ENCODE results near the gene CREM. TPM values are rescaled to one million over a fixed set of nuclear protein-coding genes. Genes with fewer than 3 reads are reported as not detected.

Gene CREM
- total and polyA plus RNA-seq, 10 of the 15 experiments (the other 5 are each of a cell fraction or from before 2014, with no cell fraction given): 51.3 to 115 (median 70.6) TPM

- no peaks in the 10 kb centered on the region for H3K79me2 ChIP-seq (ENCODE audit: control insufficient read depth, insufficient read depth, low read length)
- intact Hi-C loops (cut with micrococcal nuclease; ENCODE audit: unreplicated experiment) (no loop called here), in situ Hi-C loops (cut with MboI) (no loop called here)
- H3K9me3 ChIP-seq (replicated peaks; ENCODE audit: control insufficient read depth, insufficient read depth, low read length): no peaks in the 10 kb centered on the region; the same call in 2 of the 3 replicates
- RAD21 ChIA-PET (ENCODE audit: unreplicated experiment): no interaction called here
- no TSS peak for BruUV-seq (replicated peaks)
- no peak overlapping the region for H3K4me3 ChIP-seq
- no peaks in the 10 kb centered on the region for H3K4me1 ChIP-seq (ENCODE audit: control insufficient read depth, insufficient read depth, low read length)
- no peak for FAIRE-seq
- H2AFZ ChIP-seq (ENCODE audit: control insufficient read depth, low read depth, low read length): no peak overlapping the region
- SMC1A ChIA-PET (ENCODE audit: uncharacterized antibody, unreplicated experiment): no interaction called here
- WGBS (ENCODE audit: insufficient coverage, insufficient replicate concordance, low lambda C conversion rate, missing lambda C conversion rate): 77% methylated on average over 5 of the region's 5 CpGs
- H3K27ac ChIP-seq (ENCODE audit: control insufficient read depth, insufficient read depth): no peak overlapping the region
- H4K20me1 ChIP-seq (ENCODE audit: control insufficient read depth, insufficient read depth): no peaks in the 10 kb centered on the region
- H3K9ac ChIP-seq (ENCODE audit: control insufficient read depth, insufficient read depth, low read length): no peak overlapping the region
- H3K36me3 ChIP-seq (ENCODE audit: control insufficient read depth in 2 of 2, insufficient read depth in 2 of 2, low read length in 1 of 2): no peaks in the 10 kb centered on the region
- CTCF ChIA-PET: no interaction called here
- no peaks in the 10 kb centered on the region for H3K27me3 ChIP-seq (replicated peaks in 1 of 2; ENCODE audit: control insufficient read depth in 2 of 2, insufficient read depth in 2 of 2, low read length in 1 of 2)
- TF ChIP-seq ASH2L (IDR thresholded peaks at IDR 0.05; ENCODE audit: borderline replicate concordance, low read depth) (no peak), ZBED1 (IDR thresholded peaks at IDR 0.05; ENCODE audit: borderline replicate concordance) (no peak), HDGF (IDR thresholded peaks at IDR 0.05) (no peak), CEBPB (IDR thresholded peaks at IDR 0.05; ENCODE audit: borderline replicate concordance in 1 of 2, low read depth in 2 of 2, low read length in 2 of 2) (no peak), RAD21 (IDR thresholded peaks at IDR 0.05; ENCODE audit: insufficient read depth, low read depth, low read length) (no peak), NFIC (IDR thresholded peaks at IDR 0.05; ENCODE audit: low read depth, low read length) (no peak), FOXK2 (IDR thresholded peaks at IDR 0.05) (no peak), ATF2 (IDR thresholded peaks at IDR 0.05; ENCODE audit: low read length) (no peak), SMC3 (IDR thresholded peaks at IDR 0.05; ENCODE audit: borderline replicate concordance, low read length) (no peak), RB1 (IDR thresholded peaks at IDR 0.05; ENCODE audit: borderline replicate concordance) (no peak), ZBTB4 (CRISPR knock-in tag; IDR thresholded peaks at IDR 0.05) (no peak), GATAD2B (conservative IDR thresholded peaks at IDR 0.05; ENCODE audit: low read depth) (no peak), E2F4 (IDR thresholded peaks at IDR 0.05; ENCODE audit: low read depth, low read length) (no peak), TCF3 (IDR thresholded peaks at IDR 0.05; ENCODE audit: borderline replicate concordance, insufficient read depth, low read depth, low read length) (no peak)
- POLR2A ChIA-PET: no interaction called here
- no peak overlapping the region for H3K4me2 ChIP-seq (ENCODE audit: control insufficient read depth, insufficient read depth)
- no peak for DNase-seq (ENCODE audit: low read depth, low spot score)
- no peak for ATAC-seq
Observed at GRCh38 chr10:35262436-35262835, 135.8 kb downstream of the CREM start.

All from GM12878 (cell line).